Ovary (tissue), 3 donors: ENCODE results near the gene PCBP3.

ENCODE experiments used
- EP300 ChIP-seq: sonication (generic); formaldehyde crosslinking; IDR thresholded peaks from one replicate; pipeline ENCODE4 v1.6.1; 2017; ENCODE audit warnings: antibody characterized with exemption
- POLR2A ChIP-seq: fragments of 450-650 bp; IDR thresholded peaks from one replicate; pipeline ENCODE4 v1.6.1; 2017; ENCODE audit warnings: antibody characterized with exemption, mild to moderate bottlenecking, moderate library complexity
- TF ChIP-seq, protein P1 (sequence below), 3 donors: fragments of 450-650 bp in 2 of 3; fragments of 200-600 bp in 1 of 3; IDR thresholded peaks; one replicate each; pipeline versions ENCODE4 v1.5.1 to v1.8.0; 2016 to 2022; ENCODE audit warnings: antibody characterized with exemption in 3 of 3, mild to moderate bottlenecking in 1 of 3
- donor health status: DM: no; HTN: no; CAD: no.

DNA sequence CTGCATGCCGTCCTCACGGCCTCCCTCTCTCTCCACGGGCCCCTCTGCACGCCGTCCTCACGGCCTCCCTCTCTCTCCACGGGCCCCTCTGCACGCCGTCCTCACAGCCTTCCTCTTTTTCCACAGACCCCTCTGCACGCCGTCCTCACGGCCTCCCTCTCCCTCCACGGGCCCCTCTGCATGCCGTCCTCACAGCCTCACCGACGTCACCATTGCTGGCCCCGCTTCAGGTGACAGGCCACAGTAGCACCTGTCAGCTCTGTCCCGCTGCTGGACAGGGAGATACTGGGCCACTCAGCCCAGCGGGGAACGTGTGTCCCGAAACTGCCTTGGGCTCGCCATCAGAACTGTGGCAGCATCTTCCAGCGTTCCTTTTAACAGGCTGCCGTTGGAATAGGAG, 255.3 kb downstream of the PCBP3 start:
- TF ChIP-seq, protein P1, sequence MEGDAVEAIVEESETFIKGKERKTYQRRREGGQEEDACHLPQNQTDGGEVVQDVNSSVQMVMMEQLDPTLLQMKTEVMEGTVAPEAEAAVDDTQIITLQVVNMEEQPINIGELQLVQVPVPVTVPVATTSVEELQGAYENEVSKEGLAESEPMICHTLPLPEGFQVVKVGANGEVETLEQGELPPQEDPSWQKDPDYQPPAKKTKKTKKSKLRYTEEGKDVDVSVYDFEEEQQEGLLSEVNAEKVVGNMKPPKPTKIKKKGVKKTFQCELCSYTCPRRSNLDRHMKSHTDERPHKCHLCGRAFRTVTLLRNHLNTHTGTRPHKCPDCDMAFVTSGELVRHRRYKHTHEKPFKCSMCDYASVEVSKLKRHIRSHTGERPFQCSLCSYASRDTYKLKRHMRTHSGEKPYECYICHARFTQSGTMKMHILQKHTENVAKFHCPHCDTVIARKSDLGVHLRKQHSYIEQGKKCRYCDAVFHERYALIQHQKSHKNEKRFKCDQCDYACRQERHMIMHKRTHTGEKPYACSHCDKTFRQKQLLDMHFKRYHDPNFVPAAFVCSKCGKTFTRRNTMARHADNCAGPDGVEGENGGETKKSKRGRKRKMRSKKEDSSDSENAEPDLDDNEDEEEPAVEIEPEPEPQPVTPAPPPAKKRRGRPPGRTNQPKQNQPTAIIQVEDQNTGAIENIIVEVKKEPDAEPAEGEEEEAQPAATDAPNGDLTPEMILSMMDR (IDR thresholded peaks at IDR 0.05), result no peak
- TF ChIP-seq POLR2A (no peak), EP300 (no peak)
